Left lung (tissue), 10 donors: ENCODE measurements around the gene SEC14L1. TPM values are rescaled to one million over a fixed set of nuclear protein-coding genes. Genes with fewer than 3 reads are reported as not detected.
A peak's percentile ranks its signal among the peaks of the same experiment; 100 is the strongest.

Experiments
- ATAC-seq: fragments of 200-7000 bp; cut with Tn5 transposase; one replicate; pipeline ENCODE4 v1.9.1; 2020; ENCODE audit warnings: moderate library complexity
- DNase-seq, 4 donors: peaks; one replicate each; pipeline ENCODE4 v3.0.0-alpha.2; 2013 to 2020
- H3K27ac ChIP-seq, 2 donors: fragments of 200-600 bp; sonication (generic) in 1 of 2; one replicate each; pipeline versions ENCODE4 v1.5.0 to v1.8.0; 2020 to 2021
- H3K27me3 ChIP-seq, 2 donors: fragments of 200-600 bp; sonication (generic) in 1 of 2; one replicate each; pipeline versions ENCODE4 v1.5.0 to v1.8.0; 2020 to 2021
- H3K36me3 ChIP-seq, 2 donors: fragments of 200-600 bp; sonication (generic) in 1 of 2; one replicate each; pipeline versions ENCODE4 v1.5.0 to v1.8.0; 2020 to 2021
- H3K4me1 ChIP-seq, 2 donors: fragments of 200-600 bp; one replicate each; pipeline ENCODE4 v1.8.0; 2021
- H3K4me3 ChIP-seq, 2 donors: fragments of 200-600 bp; sonication (generic) in 1 of 2; one replicate each; pipeline versions ENCODE4 v1.5.0 to v1.8.0; 2020 to 2021; ENCODE audit warnings: mild to moderate bottlenecking in 1 of 2
- H3K9me3 ChIP-seq, 2 donors: fragments of 200-600 bp; sonication (generic) in 1 of 2; one replicate each; pipeline versions ENCODE4 v1.5.0 to v1.8.0; 2020 to 2021
- CTCF ChIP-seq, 2 donors: fragments of 200-600 bp; sonication (generic) in 1 of 2; IDR thresholded peaks; one replicate each; pipeline versions ENCODE4 v1.5.0 to v1.8.0; 2021; ENCODE audit warnings: antibody characterized with exemption in 2 of 2
- intact Hi-C, 2 donors: fragments of 100-400 bp; cut with DNase I; formaldehyde crosslinking; loops; one replicate each; pipeline versions ENCODE4 v1.11.2 to v1.14.2; 2022
- polyA plus RNA-seq, 6 donors: library from polyadenylated mRNA; unstranded; fragments of 120-200 nt; gene quantifications; one replicate each; pipeline ENCODE4 v1.2.1, GENCODE V29; 2013; ENCODE audit not compliant: insufficient read length in 6 of 6
- total RNA-seq, 2 donors: library from RNA; stranded (reverse); fragmentation: NEBNext Ultra II Directional; extraction: Animal tissue kit (Norgen Biotek cat#: 25700); gene quantifications; one replicate each; pipeline ENCODE4 v1.2.1, GENCODE V29; 2021
- donor health status: DM: no; HTN: yes; CAD: no.
- donor health status: DM: no; HTN: no; CAD: no.

SEC14L1 gene
- total and polyA plus RNA-seq, 8 donors, result 79.0 to 151 (median 84.5) TPM

DNA sequence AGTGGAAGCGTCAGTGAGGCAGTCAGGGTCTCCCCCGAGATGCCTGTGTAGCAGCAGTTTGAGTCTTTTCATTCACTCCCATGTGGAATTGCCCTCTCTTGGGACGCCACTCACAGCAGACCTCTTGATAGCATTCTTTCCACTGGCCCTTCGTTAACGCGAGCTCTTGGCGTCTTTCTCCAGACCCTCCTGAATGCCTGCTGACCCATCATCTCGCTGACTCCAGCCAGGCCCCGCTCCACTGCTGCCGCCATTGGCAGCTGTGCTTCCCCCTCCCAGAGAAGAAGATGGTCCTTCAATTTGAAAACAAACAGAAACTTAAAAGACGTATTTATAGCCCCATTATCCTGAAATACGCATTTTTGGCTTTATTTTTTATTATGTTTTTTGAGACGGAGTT, 63.1 kb downstream of the SEC14L1 start:
- TF ChIP-seq CTCF (IDR thresholded peaks at IDR 0.05), result no peak
- ATAC-seq (no peak), DNase-seq (no peak)
- H3K36me3 ChIP-seq, result peaks cover 0 to 100% of the 10 kb centered on the region in 2 donors
- H3K4me1 ChIP-seq, result peaks cover 0 to 42% of the 10 kb centered on the region in 2 donors
- no peak overlapping the region for H3K27ac ChIP-seq
- no peaks in the 10 kb centered on the region for H3K9me3 ChIP-seq
- H3K27me3 ChIP-seq, result no peaks in the 10 kb centered on the region
- H3K4me3 ChIP-seq, result no peak overlapping the region
- intact Hi-C loops, result loop anchor here in 1 of 2 donors (10.0 kb wide), 2 partner anchors 59 to 109 kb away; partner anchors contain the start of gene SEC14L1

- intact Hi-C loops, result loop anchor here in 1 of 2 donors (10.0 kb wide), 2 partner anchors 60 to 110 kb away; partner anchors contain the start of gene SEC14L1
- Histone ChIP-seq H3K27ac (no peak overlapping the region), H3K36me3 (peaks cover 0 to 100% of the 10 kb centered on the region in 2 donors)
Observed at GRCh38 chr17:77204536-77204935, 63.8 kb downstream of the SEC14L1 start.

DNA sequence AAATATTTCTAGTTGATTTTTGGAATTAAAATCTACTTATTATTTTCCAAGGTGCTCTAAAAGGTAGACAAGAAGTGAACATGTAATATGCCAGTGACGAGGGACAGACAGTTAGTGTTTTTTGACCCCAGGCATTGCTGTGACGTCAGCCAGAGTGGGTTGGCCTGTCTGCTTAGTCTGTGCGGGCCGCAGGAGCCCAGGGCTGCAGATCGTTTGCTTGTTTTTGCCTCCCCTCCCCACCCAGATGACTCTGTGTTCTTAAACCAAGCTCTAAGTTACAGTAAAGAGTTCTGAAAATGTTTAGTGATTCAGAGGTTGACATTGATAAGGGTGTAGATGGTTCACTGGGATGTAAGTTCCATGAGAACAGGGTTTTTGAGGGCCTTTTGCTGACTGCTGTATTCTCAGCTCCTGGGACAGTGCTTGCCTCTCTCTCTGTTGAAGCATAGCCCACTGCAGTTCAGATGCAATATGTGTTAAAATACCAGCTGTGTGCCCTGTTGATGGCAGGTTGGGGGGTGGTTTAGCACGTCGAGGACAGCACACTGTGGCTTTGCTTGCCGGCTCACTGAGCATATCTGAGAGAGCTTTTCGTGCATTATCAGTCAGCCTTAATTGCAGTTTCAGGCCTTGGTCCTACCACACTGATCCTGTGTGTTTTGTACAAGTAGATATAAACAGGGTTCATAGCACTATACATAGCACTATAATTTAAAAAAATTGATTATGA, 64.8 kb downstream of the SEC14L1 start:
- intact Hi-C loops, result loop anchor here in 1 of 2 donors (10.0 kb wide), 2 partner anchors 61 to 111 kb away; partner anchors contain the start of gene SEC14L1
- Histone ChIP-seq H3K36me3 (peaks cover 3 to 100% of the 10 kb centered on the region in 2 donors), H3K27me3 (no peaks in the 10 kb centered on the region), H3K27ac (peak overlapping the region; percentile 10 to 57), H3K9me3 (no peaks in the 10 kb centered on the region), H3K4me3 (no peak overlapping the region), H3K4me1 (peaks cover 0 to 42% of the 10 kb centered on the region in 2 donors)
- DNase-seq, result no peak
- no peak for TF ChIP-seq CTCF (IDR thresholded peaks at IDR 0.05)
- no peak for ATAC-seq

More at GRCh38 chr17:77204536-77204935, 63.8 kb downstream of the SEC14L1 start:
- TF ChIP-seq CTCF (IDR thresholded peaks at IDR 0.05), result no peak
- H3K27me3 ChIP-seq, result no peaks in the 10 kb centered on the region
- no peaks in the 10 kb centered on the region for H3K9me3 ChIP-seq
- H3K4me1 ChIP-seq, result peaks cover 0 to 42% of the 10 kb centered on the region in 2 donors
- ATAC-seq (no peak), DNase-seq (no peak)
- H3K4me3 ChIP-seq, result no peak overlapping the region

DNA sequence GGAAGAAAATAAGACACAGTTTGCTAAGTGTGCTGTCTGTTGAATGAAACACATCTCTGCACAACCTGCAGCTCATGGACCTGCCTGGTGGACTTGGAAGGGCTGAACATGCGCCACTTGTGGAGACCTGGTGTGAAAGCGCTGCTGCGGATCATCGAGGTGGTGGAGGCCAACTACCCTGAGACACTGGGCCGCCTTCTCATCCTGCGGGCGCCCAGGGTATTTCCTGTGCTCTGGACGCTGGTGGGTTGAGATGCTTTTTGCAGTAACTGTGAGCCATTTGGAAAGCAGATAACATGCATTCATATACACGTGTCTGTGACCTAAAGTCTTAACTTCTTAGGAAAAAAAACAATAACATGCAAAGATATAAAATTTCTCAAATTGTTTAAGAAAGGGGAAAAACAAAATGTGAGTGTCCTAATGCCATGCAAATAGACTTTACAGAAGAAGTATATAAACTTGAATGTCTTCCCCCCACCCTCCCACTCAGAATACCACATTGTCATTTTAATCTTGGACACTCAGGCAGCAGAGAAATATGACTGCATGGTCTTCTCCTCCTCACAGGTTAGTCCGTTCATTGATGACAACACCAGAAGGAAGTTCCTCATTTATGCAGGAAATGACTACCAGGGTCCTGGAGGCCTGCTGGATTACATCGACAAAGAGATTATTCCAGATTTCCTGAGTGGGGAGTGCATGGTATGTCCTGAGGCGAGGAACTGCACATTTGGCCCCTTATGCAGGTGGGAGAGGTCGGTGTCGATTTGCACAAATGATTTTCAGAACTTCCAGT, 65.6 kb downstream of the SEC14L1 start:
- H3K36me3 ChIP-seq, result peaks cover 3 to 100% of the 10 kb centered on the region in 2 donors
- DNase-seq (no peak), ATAC-seq (peak; percentile 39)
- intact Hi-C loops, result loop anchor here in 1 of 2 donors (10.0 kb wide), 2 partner anchors 62 to 112 kb away; partner anchors contain the start of gene SEC14L1
- TF ChIP-seq CTCF (IDR thresholded peaks at IDR 0.05), result no peak
- no peak overlapping the region for H3K4me3 ChIP-seq
- H3K27me3 ChIP-seq, result no peaks in the 10 kb centered on the region
- no peaks in the 10 kb centered on the region for H3K9me3 ChIP-seq
- peak overlapping the region; percentile 26 to 57 for H3K27ac ChIP-seq
- peaks cover 0 to 40% of the 10 kb centered on the region in 2 donors for H3K4me1 ChIP-seq
